GM18511 (cell line): Measurements from ENCODE around the gene SLC66A2.
"Not testable (repeated sequence)": the region's sequence is repeated elsewhere in the genome, so short reads cannot be mapped to it uniquely, and the experiment has no call there.

Experiments
- ATAC-seq: cut with Tn5 transposase; IDR thresholded peaks from one replicate; pipeline ENCODE4 v1.9.1; 2021; ENCODE audit warnings: mild to moderate bottlenecking, moderate library complexity; ENCODE audit not compliant: unreplicated experiment

Gene SLC66A2

DNA sequence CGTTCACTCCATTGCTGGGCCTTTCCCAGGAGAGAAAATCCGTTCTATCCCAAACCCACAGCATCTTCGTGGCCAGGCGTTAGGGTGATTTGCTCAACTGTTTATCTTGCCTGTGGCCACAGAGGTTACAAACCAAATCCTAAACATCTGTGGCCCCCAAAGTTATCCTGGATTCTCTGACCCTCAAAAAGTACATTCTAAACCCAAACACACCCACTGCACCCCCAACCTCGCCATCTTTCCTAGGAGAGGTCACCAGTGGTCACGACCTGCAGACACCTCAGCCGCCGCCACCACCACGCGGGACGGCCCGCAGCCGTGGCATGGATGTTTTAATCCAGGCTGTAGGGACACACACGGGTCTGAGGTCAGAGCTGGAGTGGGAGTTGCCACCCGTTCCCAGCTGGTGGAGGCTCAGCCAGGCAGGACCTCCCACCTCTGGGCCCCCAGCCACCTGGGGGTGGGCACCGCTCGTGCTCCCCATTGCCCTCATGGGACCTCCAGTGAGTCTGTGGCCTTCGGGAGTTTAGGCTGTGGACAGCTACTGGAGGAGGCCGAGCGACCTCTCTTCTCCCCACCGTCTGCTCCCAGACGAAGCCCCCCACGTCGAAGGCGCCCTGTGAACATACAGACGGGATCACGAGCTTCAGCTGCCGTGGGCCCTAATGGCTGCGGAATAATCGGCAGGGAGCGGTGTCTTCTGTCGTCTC is 81.7 kb downstream of the SLC66A2 start:
- ATAC-seq: no peak

DNA sequence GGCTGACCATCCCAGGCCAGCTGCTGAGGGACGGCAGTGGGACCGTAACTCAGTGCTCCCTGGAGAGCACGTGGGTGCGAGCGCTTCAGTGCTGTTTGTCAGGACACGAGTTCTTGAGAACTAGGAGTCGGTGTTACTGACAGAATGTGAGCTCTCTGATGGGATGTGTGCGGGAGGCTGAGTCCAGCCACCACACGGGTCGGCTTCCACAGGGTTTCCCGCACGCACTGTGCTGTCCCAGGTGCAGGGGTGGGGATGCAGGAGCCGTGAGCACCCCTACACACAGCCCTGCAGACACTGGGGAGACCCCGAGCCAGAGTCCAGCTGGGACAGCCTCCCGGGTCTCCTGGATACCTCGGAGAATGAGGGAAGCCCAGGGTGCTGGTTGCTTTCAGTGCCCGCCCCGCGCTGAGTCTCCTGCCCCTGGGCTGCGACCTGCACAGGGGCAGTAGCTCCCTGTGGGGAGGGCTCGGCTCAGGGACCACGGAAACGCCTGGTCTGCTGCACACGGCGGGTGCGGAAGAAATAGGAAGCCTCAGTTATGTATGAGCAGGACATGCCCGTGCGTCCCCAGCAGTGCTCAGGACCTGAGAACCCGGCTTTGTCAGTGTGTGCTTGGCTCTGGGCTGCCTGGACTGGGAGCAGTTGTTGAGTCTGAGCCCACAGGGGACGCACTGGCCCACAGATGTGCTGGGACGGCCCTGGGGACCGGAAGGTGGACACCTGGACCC is 82.5 kb downstream of the SLC66A2 start:
- ATAC-seq: no peak

DNA sequence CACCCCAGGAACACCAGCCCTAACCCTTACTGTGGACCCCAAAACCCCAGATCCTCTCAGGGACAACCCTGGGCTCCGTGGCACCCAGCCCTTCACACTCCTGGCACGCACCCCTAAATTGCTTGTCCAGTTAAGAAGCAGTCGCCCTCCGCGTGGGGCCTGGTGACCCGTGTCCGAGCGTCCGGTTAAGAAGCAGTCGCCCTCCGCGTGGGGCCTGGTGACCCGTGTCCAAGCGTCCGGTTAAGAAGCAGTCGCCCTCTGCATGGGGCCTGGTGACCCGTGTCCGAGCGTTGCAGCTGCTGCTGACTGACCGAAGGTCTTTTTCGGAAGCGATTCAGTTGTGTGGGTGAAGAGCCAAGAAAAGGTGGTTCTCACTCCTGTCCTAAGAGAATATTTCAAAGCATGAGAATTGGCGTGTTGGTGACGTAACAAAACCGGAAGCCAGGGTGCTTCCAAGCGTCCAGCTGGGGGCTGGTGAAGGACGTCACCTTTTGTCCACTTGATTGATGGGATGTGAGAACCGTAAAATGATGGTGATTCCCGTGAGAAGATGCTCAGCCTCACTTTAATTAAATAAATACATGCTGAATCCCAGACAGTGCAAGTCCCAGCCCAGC is 83.2 kb downstream of the SLC66A2 start:
- ATAC-seq: no peak

DNA sequence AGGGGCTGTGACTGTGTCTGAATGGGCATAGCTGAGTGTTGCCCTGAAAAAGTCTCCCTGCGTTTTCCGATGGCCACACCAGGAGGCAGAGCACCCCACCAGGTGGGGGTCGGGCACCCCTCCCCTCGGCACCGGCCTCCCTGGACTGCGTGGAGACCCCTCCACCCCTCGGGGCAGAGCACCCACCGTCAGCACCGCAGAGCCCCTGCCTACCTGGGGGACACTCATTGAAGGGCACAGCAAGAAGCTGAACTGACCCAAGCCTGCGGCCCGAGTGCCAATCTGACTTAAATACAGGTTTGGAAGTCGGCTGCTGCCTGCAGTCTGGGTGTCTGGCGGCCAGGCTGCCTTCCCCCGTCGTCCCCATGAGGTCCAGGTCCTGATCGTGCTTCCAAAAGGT is 83.8 kb downstream of the SLC66A2 start:
- ATAC-seq: no peak

DNA sequence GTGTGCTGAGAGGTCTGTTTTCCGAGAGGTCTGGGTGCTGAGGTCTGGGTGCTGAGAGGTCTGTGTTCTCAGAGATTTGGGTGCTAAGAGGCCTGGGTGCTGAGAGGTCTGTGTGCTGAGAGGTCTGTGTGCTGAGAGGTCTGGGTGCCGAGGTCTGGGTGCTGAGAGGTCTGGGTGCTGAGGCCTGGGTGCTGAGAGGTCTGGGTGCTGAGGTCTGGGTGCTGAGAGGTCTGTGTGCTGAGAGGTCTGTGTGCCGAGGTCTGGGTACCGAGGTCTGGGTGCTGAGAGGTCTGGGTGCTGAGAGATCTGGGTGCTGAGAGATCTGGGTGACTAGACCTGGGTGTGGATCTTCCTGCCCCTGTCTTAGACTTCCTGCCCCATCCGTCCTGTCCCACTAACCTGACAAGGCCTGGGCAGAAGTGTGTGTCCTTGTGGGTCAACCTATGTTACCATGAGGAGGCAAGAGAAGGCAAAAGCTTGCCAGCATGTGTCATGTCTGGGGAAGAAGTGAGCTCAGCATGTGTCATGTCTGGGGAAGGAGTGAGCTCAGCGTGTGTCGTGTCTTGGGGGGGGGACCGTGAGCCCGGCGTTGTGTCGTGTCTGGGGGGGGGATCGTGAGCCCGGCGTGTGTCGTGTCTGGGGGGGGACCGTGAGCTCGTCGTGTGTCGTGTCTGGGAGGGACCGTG is 84.4 kb downstream of the SLC66A2 start:
- ATAC-seq: no peak

DNA sequence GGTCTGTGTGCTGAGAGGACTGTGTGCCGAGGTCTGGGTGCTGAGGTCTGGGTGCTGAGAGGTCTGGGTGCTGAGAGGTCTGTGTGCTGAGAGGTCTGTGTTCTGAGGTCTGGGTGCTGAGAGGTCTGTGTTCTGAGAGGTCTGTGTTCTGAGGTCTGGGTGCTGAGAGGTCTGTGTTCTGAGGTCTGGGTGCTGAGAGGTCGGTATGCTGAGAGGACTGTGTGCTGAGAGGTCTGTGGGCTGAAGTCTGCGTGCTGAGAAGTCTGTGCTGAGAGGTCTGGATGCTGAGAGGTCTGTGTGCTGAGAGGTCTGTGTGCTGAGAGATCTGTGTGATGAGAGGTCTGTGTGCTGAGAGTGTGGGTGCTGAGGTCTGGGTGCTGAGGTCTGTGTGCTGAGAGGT is 85.5 kb downstream of the SLC66A2 start:
- not testable (repeated sequence) for ATAC-seq

DNA sequence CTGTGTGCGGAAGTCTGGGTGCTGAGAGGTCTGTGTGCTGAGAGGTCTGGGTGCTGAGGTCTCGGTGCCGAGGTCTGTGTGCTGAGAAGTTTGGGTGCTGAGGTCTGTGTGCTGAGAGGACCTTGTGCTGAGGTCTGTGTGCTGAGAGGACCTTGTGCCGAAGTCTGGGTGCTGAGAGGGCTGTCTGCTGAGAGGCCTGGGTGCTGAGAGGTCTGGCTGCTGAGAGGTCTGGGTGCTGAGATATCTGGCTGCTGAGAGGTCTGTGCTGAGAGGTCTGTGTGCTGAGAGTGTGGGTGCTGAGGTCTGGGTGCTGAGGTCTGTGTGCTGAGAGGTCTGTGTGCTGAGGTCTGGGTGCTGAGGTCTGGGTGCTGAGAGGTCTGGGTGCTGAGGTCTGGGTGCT is 86.5 kb downstream of the SLC66A2 start:
- not testable (repeated sequence) for ATAC-seq

DNA sequence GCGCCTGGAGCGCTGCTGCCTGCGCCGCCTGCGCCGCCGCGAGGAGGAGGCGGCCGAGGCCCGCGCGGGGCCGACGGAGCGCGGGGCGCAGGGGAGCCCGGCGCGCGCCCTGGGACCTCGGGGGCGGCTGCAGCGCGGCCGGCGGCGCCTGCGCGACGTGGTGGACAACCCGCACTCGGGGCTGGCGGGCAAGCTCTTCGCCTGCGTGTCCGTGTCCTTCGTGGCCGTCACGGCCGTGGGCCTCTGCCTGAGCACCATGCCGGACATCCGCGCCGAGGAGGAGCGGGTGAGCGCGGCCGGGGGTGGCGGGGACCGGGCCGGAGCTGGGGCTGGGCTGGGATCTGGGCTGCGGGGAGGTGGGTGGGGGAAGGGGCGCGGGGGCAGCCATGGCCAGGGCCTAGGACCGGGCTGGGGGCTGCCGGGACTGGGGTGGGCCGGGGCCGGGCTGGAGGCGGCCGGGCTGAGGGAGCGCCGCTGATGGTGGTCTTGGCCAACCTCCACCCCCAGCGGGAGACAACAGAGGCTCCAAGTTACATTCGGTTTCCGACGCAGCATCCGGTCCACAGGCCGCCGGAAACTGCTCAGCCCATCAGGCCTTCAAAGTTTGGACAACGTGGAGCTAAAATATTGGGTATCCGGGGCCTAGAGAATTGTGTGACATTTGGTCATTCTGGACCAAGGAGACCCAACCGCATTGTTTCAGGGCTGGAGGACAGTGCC is 87.3 kb downstream of the SLC66A2 start:
- no peak for ATAC-seq

DNA sequence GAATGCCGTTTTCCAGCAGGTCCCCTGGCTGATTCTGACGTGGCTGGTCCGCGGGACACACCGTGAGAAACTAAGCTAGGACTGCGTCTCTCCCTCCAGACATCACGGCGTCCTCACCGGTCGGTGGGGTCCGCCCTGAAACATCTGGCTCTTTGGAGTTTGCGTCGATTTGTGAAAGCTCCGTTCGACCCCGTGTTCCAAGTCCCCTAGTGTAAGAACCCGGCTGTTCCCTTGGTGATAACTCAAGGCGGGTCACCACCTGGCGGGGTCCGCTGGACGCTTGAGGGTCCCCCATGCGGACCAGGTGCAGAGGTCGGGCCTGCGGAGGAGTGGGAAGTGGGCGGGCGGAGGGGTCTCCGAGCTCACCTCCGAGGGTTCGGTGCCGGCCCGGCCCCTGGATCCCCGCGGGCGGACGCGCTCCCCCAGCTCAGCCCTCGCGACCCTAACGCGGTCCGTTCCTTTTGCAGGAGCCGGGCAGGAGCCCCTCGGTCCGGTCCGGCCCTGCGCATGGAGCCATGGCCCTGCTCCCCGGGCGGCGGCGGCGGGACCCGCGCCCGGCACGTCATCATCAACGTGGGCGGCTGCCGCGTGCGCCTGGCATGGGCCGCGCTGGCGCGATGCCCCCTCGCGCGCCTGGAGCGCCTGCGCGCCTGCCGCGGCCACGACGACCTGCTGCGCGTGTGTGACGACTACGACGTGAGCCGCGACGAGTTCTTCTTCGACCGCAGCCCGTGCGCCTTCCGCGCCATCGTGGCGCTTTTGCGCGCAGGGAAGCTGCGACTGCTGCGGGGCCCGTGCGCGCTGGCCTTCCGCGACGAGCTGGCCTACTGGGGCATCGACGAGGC is 88.1 kb downstream of the SLC66A2 start:
- no peak for ATAC-seq

DNA sequence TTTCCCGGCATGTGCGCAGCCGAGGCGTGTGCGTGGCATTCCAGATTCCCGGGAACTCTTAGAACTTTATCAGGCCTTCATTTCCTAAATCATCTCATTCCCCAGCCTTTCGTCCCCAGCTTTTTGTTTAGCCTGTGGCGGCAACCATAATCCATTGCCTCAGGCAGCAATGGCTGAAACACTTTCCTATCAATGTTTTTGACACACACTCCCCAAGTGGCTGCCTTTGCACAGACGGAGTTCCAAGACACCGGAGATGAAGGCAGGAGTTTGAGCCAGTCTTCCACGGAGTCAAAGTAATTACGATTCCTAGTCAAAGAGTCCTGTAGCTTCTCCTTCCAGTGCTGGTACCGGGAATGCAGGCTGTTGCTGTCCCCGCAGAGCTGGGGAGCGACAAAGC is 88.9 kb downstream of the SLC66A2 start:
- no peak for ATAC-seq

DNA sequence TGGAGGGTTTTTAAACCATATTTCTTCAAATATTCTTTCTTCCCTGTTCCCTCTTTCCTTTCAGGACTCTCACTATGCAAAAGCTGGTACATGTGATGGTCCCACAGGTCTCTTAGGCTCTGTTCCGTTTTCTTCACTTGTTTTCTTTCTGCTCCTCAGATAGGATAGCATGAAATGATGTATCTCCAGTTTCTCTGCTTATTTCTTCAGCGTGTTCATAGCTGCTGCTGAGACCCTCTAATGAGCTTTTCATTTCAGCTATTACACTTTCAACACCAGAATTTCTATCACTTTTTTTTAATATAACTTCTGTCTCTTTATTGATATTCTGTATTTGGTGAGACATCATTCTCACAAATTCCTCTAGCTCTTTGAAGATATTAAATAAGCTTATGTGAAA is 89.8 kb downstream of the SLC66A2 start:
- ATAC-seq: no peak

DNA sequence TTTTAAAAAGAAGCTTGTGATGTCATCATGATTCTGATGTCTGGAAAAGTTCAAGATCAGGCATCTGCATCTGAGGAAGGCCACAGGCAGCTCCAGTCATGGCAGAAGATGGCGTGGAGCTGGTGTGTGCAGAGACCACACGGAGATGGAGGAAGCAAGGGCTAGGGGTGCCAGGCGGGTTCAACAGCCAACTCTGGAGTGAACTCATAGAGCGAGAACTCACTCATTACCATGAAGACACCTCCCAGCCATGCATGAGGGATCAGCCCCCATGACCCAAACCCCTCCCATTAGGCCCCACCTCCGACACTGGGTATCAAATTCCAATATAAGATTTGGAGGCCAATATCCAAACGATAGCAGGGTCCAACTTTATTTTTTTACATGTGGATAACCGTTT is 92.1 kb downstream of the SLC66A2 start:
- no peak for ATAC-seq

DNA sequence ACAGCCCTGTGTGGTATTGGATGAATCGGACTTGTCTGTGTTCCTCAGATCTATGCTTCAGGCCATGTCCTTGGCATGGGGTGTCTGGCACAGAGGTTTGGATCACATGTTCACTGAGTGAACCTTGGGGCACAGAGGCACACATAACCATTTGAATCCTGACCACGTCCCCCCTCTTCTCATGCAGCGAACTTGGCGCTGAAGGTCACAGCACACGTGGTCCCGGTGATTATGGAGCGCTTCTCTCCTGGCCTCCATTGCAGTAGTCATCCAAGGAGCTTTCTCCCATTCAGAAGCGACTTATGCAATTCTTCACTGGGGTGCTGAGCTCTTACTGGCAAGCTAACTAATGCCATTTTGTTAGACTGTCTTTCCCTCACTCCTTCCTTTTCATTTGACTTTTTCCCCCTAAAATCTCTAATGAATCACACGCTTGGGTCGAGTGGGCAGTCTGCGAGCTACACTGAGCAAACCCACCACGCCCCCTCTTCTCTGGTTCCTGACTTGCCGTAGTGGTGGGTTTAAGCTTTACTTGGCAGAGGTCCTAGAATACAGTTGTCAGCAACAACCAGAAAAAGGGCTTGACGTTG is 94.3 kb downstream of the SLC66A2 start:
- no peak for ATAC-seq

DNA sequence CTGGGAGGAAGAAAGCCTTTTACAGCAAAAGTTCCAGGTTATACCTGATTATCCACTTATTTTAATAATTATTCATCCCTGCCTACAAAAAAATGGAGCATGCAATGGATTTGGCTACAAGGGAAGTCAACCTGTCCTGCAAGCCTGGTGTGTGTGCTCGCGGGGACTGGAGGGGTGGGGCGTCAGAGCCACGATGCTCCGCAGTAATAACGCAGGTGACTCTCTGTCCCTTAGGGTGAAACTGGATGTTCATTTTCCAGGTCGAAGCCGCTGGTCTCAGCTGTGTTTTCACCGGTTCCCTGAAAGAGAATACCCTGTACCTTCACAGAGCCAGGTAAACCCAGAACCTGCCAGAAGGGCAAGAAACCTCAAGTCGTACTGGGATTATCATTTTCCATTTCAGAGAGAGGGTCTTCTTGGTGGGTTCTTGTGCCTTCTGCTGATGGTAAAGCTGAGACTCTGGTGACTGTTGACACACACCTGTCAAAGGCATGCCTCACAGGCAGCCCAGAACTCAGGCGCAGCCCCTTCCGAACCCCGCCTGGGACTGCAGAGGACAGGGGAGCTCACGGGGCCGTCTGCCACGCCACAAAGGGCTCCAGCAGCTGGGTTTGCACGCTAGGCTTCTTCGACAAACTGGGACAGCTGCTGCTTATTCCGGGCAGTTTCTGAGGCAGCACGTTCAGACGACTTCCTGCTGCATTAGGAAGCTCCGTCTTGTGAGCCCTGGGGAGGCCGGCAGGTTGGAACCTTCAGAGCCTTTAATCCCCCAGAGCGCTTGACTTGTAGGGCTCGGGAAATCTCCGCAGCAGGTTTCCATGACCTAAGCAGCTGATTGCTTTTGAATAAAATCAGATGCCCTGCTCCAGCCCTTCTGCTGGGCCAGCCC is 95.1 kb downstream of the SLC66A2 start:
- peak; percentile 59 for ATAC-seq

DNA sequence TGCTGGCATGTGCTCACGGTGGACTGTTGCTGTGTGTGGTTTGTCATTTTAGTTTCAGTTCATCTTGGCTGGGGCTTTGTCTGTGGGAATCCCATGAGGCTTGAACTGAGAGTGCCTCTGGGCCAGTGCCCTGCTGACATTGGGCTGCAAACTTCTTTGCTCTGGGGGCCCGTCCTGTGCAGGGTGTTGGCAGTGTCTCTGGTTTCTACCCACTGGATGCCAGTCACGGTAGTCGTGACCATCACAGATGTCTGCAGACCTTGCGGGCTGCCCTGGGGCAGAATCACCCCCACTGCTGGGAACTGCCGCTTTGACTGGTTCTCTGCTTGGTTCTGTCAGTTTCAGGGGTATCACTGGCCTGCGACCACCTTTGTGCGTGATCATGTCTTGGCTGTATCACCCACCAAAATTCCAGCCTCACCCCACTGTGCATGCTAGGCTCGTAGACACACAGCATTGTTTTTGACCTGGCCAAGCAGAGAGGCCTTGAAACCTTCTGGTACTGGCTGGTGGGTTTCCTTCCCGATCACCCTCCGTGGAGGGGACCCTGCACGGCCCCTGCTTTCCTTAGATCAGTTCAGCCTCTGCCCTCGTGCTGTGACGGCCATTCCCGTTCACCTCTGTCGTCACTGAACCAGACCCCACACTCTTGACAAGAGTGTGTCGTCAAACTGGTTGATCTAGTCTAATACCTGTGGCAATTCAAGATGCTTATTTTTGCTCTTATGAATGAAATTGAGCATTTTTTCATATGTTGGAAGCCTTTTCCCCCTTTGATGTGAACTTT is 96.1 kb downstream of the SLC66A2 start:
- ATAC-seq: peak; percentile 89

DNA sequence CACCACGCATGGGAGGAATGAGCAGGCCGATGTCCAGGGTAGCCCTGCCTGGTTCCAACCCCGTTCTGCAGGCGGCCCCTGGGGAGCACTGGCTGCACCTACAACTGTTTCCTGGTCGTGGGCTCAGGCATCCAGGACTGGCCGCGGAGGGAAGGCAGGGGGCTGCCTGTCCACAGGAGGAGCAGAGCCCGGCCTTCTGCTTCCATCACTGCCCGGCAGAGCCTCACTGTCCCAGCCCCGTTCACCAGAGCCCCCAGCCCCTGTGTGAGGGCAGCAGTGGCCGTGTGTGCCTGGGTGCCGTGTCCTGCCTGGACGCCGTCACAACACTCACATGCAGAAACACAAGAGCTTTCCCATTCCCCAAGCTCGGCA is 97.5 kb downstream of the SLC66A2 start:
- no peak for ATAC-seq

DNA sequence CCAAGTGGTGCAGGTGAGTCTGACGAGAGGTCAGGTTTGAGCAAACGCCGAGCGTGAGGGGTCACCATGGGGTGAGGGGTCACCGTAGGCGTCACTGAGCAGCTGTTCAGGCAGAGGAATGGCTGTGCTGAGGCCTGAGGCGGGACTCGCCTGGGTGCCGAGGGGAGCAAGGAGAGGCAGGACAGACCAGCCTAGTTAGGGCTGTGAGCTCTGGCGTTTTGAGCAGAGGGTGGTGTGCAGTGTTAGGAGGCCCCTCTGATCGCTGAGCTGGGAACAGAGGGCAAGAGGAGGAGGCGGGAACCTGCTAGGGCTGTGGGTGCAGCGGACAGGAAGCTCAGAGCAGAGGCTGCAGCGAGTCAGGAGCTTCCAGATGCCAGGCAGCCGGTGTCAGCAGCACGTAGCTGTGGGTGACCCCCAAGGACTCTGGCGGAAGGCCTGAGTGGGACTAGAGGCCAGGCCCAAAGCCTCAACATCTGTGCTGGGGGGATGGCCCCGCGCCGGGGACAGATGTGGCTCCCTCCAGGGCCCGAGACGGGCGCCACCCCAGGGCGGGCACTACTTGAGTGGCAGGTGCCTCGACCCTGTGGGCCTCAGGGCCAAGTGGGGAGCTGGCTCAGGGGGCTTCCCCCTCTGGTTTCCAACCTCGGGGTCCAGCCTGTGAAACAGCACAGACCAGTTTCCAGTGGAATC is 98.0 kb downstream of the SLC66A2 start:
- no peak for ATAC-seq
